Measurements from ENCODE around the gene THSD4.

The THSD4 gene

DNA sequence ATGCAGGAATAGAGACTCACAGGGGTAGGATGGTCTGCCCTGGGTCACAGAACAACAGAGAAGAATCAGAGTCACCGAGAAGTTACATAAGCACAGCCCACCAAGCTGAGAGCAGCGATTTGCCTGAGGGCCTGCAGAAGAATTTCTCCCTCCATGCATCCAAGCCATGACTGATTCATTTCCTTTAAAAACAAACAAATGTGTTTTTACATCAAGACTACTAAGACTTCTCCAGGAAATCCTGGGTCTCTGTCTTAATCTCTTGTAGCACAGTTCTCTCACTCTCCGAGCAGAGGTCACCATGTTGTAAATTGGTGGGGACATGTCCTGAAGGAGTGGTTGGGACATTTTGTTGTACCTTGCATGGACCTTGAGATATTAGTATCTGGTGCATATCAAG, 159.8 kb downstream of the THSD4 start:
- Histone ChIP-seq H3K4me2 (ENCODE audit: low read length) (peak overlapping the region; percentile 48), H3K9me3 (replicated peaks; ENCODE audit: low read length) (no peaks in the 10 kb centered on the region), H3K27me3 (ENCODE audit: control insufficient read depth, insufficient read depth, low read length) (no peaks in the 10 kb centered on the region), H3K9ac (ENCODE audit: low read depth, low read length) (peak overlapping the region; percentile 38), H3K4me1 (ENCODE audit: control insufficient read depth, insufficient read depth, low read length) (peaks cover 58% of the 10 kb centered on the region), H3K36me3 (ENCODE audit: insufficient read depth, low read length) (no peaks in the 10 kb centered on the region), H3K4me3 (ENCODE audit: low read length) (peak overlapping the region; percentile 15)

DNA sequence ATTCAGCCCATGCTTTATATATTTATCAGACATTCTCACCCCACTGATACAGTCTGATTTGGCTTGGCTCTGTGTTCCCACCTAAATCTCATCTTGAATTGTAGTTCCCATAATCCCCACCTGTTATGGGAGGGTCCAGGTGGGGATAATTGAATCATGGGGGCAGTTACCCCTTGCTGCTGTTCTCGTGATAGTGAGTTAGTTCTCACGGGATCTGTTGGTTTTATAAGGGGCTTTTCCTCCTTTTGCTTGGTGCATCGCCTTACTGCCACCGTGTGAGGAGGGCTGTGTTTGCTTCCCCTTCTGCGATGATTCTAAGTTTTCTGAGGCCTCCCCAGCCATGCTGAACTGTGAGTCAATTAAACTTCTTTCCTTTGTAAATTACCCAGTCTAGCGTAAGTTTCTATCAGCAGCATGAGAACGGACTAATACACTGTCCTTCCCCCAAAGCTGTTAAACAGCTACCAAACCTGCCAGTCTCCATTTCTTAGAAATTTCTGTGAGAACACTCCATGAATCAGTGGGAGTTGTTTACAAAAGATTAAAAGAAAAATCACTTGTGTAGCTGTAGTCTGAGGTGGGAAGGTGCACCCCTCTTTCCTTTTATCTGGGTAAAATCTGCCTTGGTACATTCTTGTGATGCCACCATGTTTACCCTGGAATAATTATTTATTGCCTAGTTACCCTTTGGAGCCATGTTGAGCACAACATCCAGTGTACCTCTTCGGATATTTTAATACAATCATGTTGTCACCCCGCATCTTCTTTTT, 160.5 kb downstream of the THSD4 start:
- H3K9me3 ChIP-seq (replicated peaks; ENCODE audit: low read length) = no peaks in the 10 kb centered on the region
- H3K27me3 ChIP-seq (ENCODE audit: control insufficient read depth, insufficient read depth, low read length) = no peaks in the 10 kb centered on the region
- H3K4me2 ChIP-seq (ENCODE audit: low read length) = no peak overlapping the region
- H3K4me1 ChIP-seq (ENCODE audit: control insufficient read depth, insufficient read depth, low read length) = peaks cover 65% of the 10 kb centered on the region
- H3K9ac ChIP-seq (ENCODE audit: low read depth, low read length) = no peak overlapping the region
- no peak overlapping the region for H3K4me3 ChIP-seq (ENCODE audit: low read length)
- no peaks in the 10 kb centered on the region for H3K36me3 ChIP-seq (ENCODE audit: insufficient read depth, low read length)

DNA sequence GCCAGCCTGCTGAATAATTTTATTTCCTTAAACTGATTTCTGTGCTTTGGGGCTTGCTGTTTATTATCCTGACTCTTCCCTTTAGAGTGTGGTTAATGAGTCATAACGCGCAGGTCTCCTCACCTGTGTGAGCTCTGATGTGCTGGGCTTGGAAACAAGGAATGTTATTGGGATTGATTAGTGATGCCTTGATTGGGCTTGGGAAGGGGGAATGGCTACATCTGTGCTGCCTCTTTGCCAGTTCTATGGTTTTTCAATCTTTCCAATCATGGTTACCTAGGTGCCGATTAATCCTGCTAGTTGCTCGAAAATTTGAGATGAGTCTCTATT, 161.0 kb downstream of the THSD4 start:
- H3K36me3 ChIP-seq (ENCODE audit: insufficient read depth, low read length) = no peaks in the 10 kb centered on the region
- H3K4me1 ChIP-seq (ENCODE audit: control insufficient read depth, insufficient read depth, low read length) = peaks cover 70% of the 10 kb centered on the region
- H3K9ac ChIP-seq (ENCODE audit: low read depth, low read length) = no peak overlapping the region

DNA sequence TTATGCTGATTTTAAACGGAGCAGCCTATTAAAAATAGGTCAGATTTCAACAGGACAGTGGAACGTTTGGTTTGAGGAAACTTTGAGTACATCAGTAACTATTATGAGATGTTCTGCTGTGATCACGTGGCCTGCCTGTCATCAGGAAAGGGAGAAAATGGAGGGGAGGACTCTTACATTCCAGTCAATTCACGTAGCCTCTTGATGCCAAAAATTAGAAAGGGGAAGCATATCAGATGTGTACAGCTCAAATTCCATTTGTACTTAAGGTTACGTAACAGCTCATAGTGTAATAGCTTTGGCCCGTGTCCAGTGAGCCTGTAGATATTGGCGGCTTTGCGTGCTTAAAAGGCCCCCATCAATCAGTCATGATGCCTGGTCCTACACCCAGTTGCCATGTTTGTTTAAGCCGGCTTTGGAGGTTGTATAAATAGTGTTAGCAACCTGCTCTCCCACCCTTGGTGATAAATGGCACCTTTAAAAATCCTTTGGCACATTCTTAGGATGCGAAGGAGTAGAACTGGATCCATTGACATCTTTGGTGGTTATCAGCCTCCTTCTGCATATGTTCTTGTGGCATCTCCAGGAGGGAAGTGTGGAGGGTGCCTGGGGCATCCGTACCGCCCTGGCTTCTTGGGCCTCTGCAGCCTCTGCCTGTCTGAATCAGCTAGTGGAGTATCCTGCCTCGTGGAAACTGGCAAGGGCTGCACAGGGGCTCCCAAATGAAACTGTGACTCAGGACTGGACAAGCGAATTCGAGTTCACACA, 163.9 kb downstream of the THSD4 start:
- Histone ChIP-seq H3K9ac (ENCODE audit: low read depth, low read length) (peak overlapping the region; percentile 68), H3K4me1 (ENCODE audit: control insufficient read depth, insufficient read depth, low read length) (peaks cover 72% of the 10 kb centered on the region), H3K36me3 (ENCODE audit: insufficient read depth, low read length) (no peaks in the 10 kb centered on the region), H3K9me3 (replicated peaks; ENCODE audit: low read length) (no peaks in the 10 kb centered on the region), H3K4me2 (ENCODE audit: low read length) (peak overlapping the region; percentile 43), H3K27me3 (ENCODE audit: control insufficient read depth, insufficient read depth, low read length) (no peaks in the 10 kb centered on the region), H3K4me3 (ENCODE audit: low read length) (no peak overlapping the region)

More for the DNA sequence above, 161.0 kb downstream of the THSD4 start:
- no peaks in the 10 kb centered on the region for H3K27me3 ChIP-seq (ENCODE audit: control insufficient read depth, insufficient read depth, low read length)
- no peak overlapping the region for H3K4me2 ChIP-seq (ENCODE audit: low read length)
- H3K9me3 ChIP-seq (replicated peaks; ENCODE audit: low read length) = no peaks in the 10 kb centered on the region
- H3K4me3 ChIP-seq (ENCODE audit: low read length) = no peak overlapping the region

DNA sequence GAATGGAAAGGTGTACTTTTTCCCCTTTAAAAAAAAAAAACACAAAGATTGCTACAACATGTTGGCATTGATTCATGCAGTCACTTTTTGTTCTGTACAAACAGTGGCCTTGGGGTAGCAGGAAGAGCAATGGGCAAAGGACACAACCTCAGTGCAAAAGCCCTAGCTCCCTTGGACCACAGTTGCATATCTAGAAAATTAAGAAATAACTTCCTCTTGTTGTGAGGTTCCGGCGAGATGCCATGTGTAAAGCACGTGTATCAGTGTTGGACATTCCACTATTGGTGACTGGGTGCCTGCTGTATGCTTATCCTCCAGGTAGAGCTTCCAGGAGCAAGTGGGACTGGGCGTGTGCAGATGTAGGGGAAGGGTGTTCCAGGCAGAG, 164.5 kb downstream of the THSD4 start:
- H3K9ac ChIP-seq (ENCODE audit: low read depth, low read length) = peak overlapping the region; percentile 48
- H3K4me3 ChIP-seq (ENCODE audit: low read length) = no peak overlapping the region
- H3K9me3 ChIP-seq (replicated peaks; ENCODE audit: low read length) = no peaks in the 10 kb centered on the region
- H3K27me3 ChIP-seq (ENCODE audit: control insufficient read depth, insufficient read depth, low read length) = no peaks in the 10 kb centered on the region
- H3K4me2 ChIP-seq (ENCODE audit: low read length) = peak overlapping the region; percentile 43
- H3K4me1 ChIP-seq (ENCODE audit: control insufficient read depth, insufficient read depth, low read length) = peaks cover 66% of the 10 kb centered on the region
- H3K36me3 ChIP-seq (ENCODE audit: insufficient read depth, low read length) = no peaks in the 10 kb centered on the region

DNA sequence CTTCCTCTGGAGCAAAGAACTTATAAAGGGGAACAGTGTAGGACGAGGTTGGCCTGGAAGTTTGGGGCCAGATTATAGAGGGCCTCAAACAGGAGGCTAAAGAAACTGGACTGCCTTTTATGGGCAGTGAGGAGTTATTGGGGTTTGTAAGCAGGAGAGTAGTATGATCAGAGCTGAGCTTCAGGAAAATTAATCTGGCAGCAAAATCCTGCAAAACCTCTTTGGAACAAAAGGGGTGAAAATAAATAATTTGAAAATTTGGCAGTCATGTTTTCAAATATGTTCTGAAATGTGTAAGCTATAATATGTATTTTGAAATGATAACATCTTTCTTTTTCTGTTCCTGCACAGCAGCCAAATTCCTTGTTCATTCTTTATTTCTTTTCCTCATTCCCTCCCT, 164.9 kb downstream of the THSD4 start:
- Histone ChIP-seq H3K9me3 (replicated peaks; ENCODE audit: low read length) (no peaks in the 10 kb centered on the region), H3K4me1 (ENCODE audit: control insufficient read depth, insufficient read depth, low read length) (peaks cover 61% of the 10 kb centered on the region), H3K27me3 (ENCODE audit: control insufficient read depth, insufficient read depth, low read length) (no peaks in the 10 kb centered on the region), H3K4me3 (ENCODE audit: low read length) (no peak overlapping the region), H3K36me3 (ENCODE audit: insufficient read depth, low read length) (no peaks in the 10 kb centered on the region), H3K9ac (ENCODE audit: low read depth, low read length) (peak overlapping the region; percentile 48), H3K4me2 (ENCODE audit: low read length) (peak overlapping the region; percentile 4)

DNA sequence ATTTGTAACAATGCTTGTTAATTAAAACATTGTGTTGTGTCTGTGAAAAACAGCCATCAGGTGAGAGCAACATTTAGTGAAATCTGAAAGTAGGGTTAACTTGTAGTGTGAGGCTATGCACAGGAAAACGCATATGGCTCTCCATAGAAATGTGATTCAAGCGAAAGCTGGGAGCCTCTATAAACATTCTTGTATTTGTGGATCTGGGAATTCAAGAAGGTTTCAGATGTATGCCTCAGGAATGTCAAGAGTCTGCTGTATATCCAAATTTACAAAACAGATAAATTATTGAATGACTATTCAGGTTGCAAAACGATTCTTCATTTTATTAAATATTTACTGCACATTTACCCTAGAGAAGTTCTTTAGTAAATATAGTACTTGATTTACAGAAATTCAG, 166.0 kb downstream of the THSD4 start:
- Histone ChIP-seq H3K4me2 (ENCODE audit: low read length) (no peak overlapping the region), H3K9ac (ENCODE audit: low read depth, low read length) (peak overlapping the region; percentile 66), H3K4me3 (ENCODE audit: low read length) (no peak overlapping the region), H3K4me1 (ENCODE audit: control insufficient read depth, insufficient read depth, low read length) (peaks cover 51% of the 10 kb centered on the region), H3K9me3 (replicated peaks; ENCODE audit: low read length) (no peaks in the 10 kb centered on the region), H3K36me3 (ENCODE audit: insufficient read depth, low read length) (no peaks in the 10 kb centered on the region), H3K27me3 (ENCODE audit: control insufficient read depth, insufficient read depth, low read length) (no peaks in the 10 kb centered on the region)

DNA sequence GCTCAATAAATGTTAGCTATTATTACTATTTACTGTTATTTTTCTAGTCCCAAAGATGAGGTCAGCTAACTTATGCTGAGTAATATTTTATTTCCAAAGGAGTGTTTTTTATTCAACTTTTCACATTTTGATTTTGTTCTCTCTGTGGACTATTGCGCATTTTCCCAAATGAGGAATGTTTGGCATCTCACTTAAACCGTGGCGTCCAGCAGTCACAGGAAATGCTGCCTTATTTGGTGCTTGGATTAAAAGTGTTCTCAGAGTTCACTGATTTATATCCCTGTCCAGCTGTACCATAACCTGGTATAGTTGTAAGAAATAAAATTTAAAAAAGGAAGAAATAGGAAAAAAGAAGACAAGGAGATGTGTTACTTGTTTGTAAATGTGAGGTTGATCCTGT, 166.8 kb downstream of the THSD4 start:
- H3K27me3 ChIP-seq (ENCODE audit: control insufficient read depth, insufficient read depth, low read length) = no peaks in the 10 kb centered on the region
- no peaks in the 10 kb centered on the region for H3K9me3 ChIP-seq (replicated peaks; ENCODE audit: low read length)
- H3K4me3 ChIP-seq (ENCODE audit: low read length) = no peak overlapping the region
- peak overlapping the region; percentile 66 for H3K9ac ChIP-seq (ENCODE audit: low read depth, low read length)
- no peaks in the 10 kb centered on the region for H3K36me3 ChIP-seq (ENCODE audit: insufficient read depth, low read length)
- H3K4me2 ChIP-seq (ENCODE audit: low read length) = peak overlapping the region; percentile 39
- peaks cover 51% of the 10 kb centered on the region for H3K4me1 ChIP-seq (ENCODE audit: control insufficient read depth, insufficient read depth, low read length)

DNA sequence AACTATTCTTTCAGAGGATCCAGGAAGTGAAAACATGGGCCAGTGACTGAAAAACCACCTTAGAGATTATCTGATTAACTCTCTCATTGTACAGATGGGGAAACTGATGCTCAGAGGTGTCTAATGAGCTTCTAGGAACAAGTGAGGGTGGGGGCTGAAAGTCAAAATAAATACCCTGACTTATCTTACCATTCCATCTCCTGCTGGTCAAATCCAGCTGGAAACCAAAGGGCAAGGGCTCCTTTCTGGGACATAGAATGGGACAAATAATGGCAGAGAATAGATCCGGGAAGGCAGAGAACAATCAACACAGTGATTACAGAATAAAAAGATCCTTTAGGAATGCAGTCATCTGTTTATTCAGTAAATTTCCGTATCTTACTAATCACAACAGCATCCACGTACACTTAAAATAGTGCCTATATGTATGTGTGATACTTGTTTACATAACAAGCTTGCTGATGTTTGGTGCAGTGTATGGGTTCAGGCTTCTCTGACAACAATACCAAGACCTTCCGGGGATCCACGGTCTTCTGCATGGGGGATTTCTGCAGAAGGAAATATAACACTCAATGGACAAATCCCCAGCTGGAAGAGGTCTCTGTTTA, 173.2 kb downstream of the THSD4 start:
- no peaks in the 10 kb centered on the region for H3K9me3 ChIP-seq (replicated peaks; ENCODE audit: low read length)
- no peak overlapping the region for H3K9ac ChIP-seq (ENCODE audit: low read depth, low read length)
- no peaks in the 10 kb centered on the region for H3K36me3 ChIP-seq (ENCODE audit: insufficient read depth, low read length)
- H3K4me2 ChIP-seq (ENCODE audit: low read length) = no peak overlapping the region
- peaks cover 17% of the 10 kb centered on the region for H3K4me1 ChIP-seq (ENCODE audit: control insufficient read depth, insufficient read depth, low read length)
- H3K27me3 ChIP-seq (ENCODE audit: control insufficient read depth, insufficient read depth, low read length) = no peaks in the 10 kb centered on the region
- H3K4me3 ChIP-seq (ENCODE audit: low read length) = no peak overlapping the region

DNA sequence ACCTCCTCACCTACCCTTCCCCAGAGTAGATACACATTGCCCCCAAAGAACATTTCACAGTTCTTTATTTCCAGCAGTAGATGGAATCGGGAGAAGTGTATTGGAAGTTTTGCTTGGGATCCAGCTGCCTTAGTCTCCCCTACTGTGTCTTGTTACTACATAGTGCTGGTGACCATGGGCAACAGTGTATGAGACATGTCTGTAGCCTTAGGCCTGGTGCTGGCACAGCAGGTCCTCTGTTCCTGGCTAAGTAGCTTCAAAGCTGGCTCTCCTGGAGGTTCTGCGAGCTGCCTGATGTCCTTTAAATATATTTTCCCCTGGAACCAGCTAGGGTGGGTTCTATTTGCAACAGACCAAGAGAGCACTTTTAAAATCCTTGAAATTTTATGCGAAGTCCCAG, 174.7 kb downstream of the THSD4 start:
- Histone ChIP-seq H3K9ac (ENCODE audit: low read depth, low read length) (no peak overlapping the region), H3K4me3 (ENCODE audit: low read length) (no peak overlapping the region), H3K9me3 (replicated peaks; ENCODE audit: low read length) (no peaks in the 10 kb centered on the region), H3K27me3 (ENCODE audit: control insufficient read depth, insufficient read depth, low read length) (no peaks in the 10 kb centered on the region), H3K4me2 (ENCODE audit: low read length) (no peak overlapping the region), H3K4me1 (ENCODE audit: control insufficient read depth, insufficient read depth, low read length) (peaks cover 31% of the 10 kb centered on the region), H3K36me3 (ENCODE audit: insufficient read depth, low read length) (no peaks in the 10 kb centered on the region)

DNA sequence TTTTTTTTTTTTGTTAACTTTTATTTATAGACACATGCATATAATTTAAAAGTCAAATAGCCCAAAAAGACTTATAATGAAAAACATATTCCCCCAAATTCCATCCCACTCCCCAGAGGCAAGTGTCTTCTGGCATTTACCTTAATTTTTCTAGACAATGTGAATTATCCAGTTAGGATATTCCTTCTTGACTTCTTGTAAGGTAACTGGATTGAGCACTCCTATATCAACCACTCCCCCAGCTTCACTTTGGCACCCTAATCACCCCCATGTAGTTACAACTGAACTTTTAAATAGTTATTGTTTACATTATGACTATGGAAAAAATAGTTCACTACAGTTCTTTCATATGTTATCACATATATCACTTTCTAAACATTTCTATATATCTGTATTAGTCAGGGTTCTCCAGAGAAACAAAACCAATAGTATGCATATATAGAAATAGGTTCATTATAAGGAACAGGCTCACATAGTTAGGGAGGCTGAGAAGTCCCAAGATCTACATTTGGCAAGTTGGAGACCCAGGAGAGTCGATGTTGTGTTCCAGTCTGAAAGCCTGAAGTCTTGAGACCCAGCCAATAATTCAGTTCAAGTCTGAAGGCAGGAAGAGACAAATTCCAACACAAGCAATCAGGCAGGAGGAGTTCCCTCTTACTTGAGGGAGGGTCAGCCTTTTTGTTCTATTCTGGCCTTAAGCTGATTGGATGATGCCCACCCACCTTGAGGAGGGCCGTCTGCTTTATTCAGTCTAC, 175.8 kb downstream of the THSD4 start:
- Histone ChIP-seq H3K9me3 (replicated peaks; ENCODE audit: low read length) (no peaks in the 10 kb centered on the region), H3K4me1 (ENCODE audit: control insufficient read depth, insufficient read depth, low read length) (peaks cover 39% of the 10 kb centered on the region), H3K36me3 (ENCODE audit: insufficient read depth, low read length) (no peaks in the 10 kb centered on the region), H3K4me3 (ENCODE audit: low read length) (no peak overlapping the region), H3K4me2 (ENCODE audit: low read length) (no peak overlapping the region), H3K9ac (ENCODE audit: low read depth, low read length) (no peak overlapping the region), H3K27me3 (ENCODE audit: control insufficient read depth, insufficient read depth, low read length) (no peaks in the 10 kb centered on the region)

Measured in skeletal muscle satellite cell (primary cell).